OCI-LY7 (cell line): ENCODE measurements around the gene AP1M1. TPM values are rescaled to one million over a fixed set of nuclear protein-coding genes. Genes with fewer than 3 reads are reported as not detected.

Experiments
- BruUV-seq: library from RNA; stranded (reverse); fragments of 400-500 nt; replicated peaks from 2 replicates; lab custom pipeline; 2021; lab: Mats Ljungman, UMichigan
- CTCF ChIA-PET: fragments of 300-600 bp; sonication (Branson Sonifier 250); formaldehyde crosslinking; loops from one replicate; lab custom pipeline; 2022; ENCODE audit warnings: antibody characterized with exemption; ENCODE audit not compliant: unreplicated experiment; lab: Charles Lee
- POLR2A ChIA-PET: fragments of 300-600 bp; sonication (Branson Sonifier 250); formaldehyde crosslinking; loops from one replicate; lab custom pipeline; 2022; ENCODE audit warnings: antibody characterized with exemption; lab: Charles Lee
- DNase-seq: peaks from one replicate; pipeline ENCODE4 v3.0.0-alpha.2; 2015; ENCODE audit warnings: low spot score
- H2AFZ ChIP-seq: fragments of 200-600 bp; sonication (generic), shearing (Covaris generic); 2 replicates; pipeline ENCODE4 v1.6.1; 2014; ENCODE audit warnings: mild to moderate bottlenecking, antibody characterized with exemption, low read length, moderate library complexity
- H3K27ac ChIP-seq: fragments of 200-600 bp; sonication (generic); 2 replicates; pipeline ENCODE4 v1.5.1; 2014; ENCODE audit warnings: mixed run types, low read depth, mild to moderate bottlenecking, moderate library complexity, low read length, inconsistent platforms; ENCODE audit not compliant: poor library complexity, severe bottlenecking
- H3K36me3 ChIP-seq: fragments of 200-600 bp; sonication (generic); 2 replicates; pipeline ENCODE4 v1.6.1; 2014; ENCODE audit warnings: mild to moderate bottlenecking, antibody characterized with exemption, low read length, moderate library complexity, mixed read lengths; ENCODE audit not compliant: insufficient read depth
- H3K4me1 ChIP-seq: fragments of 200-600 bp; sonication (generic); 2 replicates; pipeline ENCODE4 v1.5.1; 2014; ENCODE audit warnings: mild to moderate bottlenecking, low read length; ENCODE audit not compliant: insufficient read depth, poor library complexity, severe bottlenecking
- H3K4me2 ChIP-seq: fragments of 200-600 bp; sonication (generic); 2 replicates; pipeline ENCODE4 v1.6.1; 2014; ENCODE audit warnings: mild to moderate bottlenecking, low read length
- H3K4me3 ChIP-seq: fragments of 200-600 bp; sonication (generic); 2 replicates; pipeline ENCODE4 v1.5.1; 2014; ENCODE audit warnings: mild to moderate bottlenecking, low read depth, low read length; ENCODE audit not compliant: poor library complexity, severe bottlenecking
- H3K79me2 ChIP-seq: fragments of 200-600 bp; sonication (generic); 2 replicates; pipeline ENCODE4 v1.6.1; 2016; ENCODE audit warnings: low read depth, mild to moderate bottlenecking, low read length, moderate library complexity, mixed read lengths; ENCODE audit not compliant: insufficient read depth
- H3K9me2 ChIP-seq: fragments of 200-600 bp; sonication (generic); 2 replicates; pipeline ENCODE4 v1.6.1; 2016; ENCODE audit warnings: mild to moderate bottlenecking, low read length, mixed read lengths; ENCODE audit not compliant: insufficient read depth
- H3K9me3 ChIP-seq: fragments of 200-600 bp; sonication (generic); 2 replicates; pipeline ENCODE4 v1.6.1; 2014; ENCODE audit warnings: mild to moderate bottlenecking, mixed run types, low read length, mixed read lengths
- H4K20me1 ChIP-seq: fragments of 200-600 bp; sonication (generic); 2 replicates; pipeline ENCODE4 v1.6.1; 2014; ENCODE audit warnings: mild to moderate bottlenecking, antibody characterized with exemption, low read length, moderate library complexity, mixed read lengths; ENCODE audit not compliant: insufficient read depth
- CTCF ChIP-seq: fragments of 200-600 bp; sonication (generic); conservative IDR thresholded peaks from 2 replicates; pipeline ENCODE4 v1.5.1; 2014; ENCODE audit warnings: mild to moderate bottlenecking, antibody characterized with exemption, low read length, moderate library complexity, mixed read lengths
- EZH2phosphoT487 ChIP-seq: fragments of 200-600 bp; sonication (generic); IDR thresholded peaks from 2 replicates; pipeline ENCODE4 v1.6.1; 2018; ENCODE audit warnings: low read depth, borderline replicate concordance, mild to moderate bottlenecking, mixed run types, antibody characterized with exemption, low read length, moderate library complexity, mixed read lengths
- intact Hi-C: fragments of 100-400 bp; cut with micrococcal nuclease; formaldehyde crosslinking; loops from one replicate; pipeline ENCODE4 v1.10.0; 2022; ENCODE audit not compliant: unreplicated experiment
- total RNA-seq, 2 experiments: library from RNA; depleted of rRNA in 1 of 2; stranded (reverse); fragments of >200 nt in 1 of 2; shearing (Covaris generic) in 1 of 2; gene quantifications; 2 replicates each; pipeline ENCODE4 v1.2.3, GENCODE V29; 2014 to 2022

Gene AP1M1
- total RNA-seq, 2 experiments from 2014 or later = 92.9 to 94.6 TPM

- Histone ChIP-seq H3K4me1 (no peaks in the 10 kb centered on the region), H3K27ac (no peak overlapping the region), H3K9me3 (no peaks in the 10 kb centered on the region), H3K9me2 (no peaks in the 10 kb centered on the region), H3K79me2 (no peaks in the 10 kb centered on the region), H4K20me1 (no peaks in the 10 kb centered on the region), H3K4me3 (no peak overlapping the region), H2AFZ (no peak overlapping the region), H3K4me2 (no peak overlapping the region), H3K36me3 (no peaks in the 10 kb centered on the region)
- TF ChIP-seq CTCF = no peak
- TF ChIP-seq EZH2phosphoT487 = no peak
- BruUV-seq = no TSS peak
- no peak for DNase-seq
- ChIA-PET CTCF (no interaction called here), POLR2A (no interaction called here)
- intact Hi-C loops = no loop called here
Measured at GRCh38 chr19:16290692-16291091, 93.0 kb downstream of the AP1M1 start.

- no peak for TF ChIP-seq CTCF
- no peak for TF ChIP-seq EZH2phosphoT487
- no peak overlapping the region for H3K4me2 ChIP-seq
- no peaks in the 10 kb centered on the region for H3K9me3 ChIP-seq
- H3K4me1 ChIP-seq = no peaks in the 10 kb centered on the region
- no TSS peak for BruUV-seq
- no peak for DNase-seq
- H3K9me2 ChIP-seq = no peaks in the 10 kb centered on the region
- H3K4me3 ChIP-seq = no peak overlapping the region
- H2AFZ ChIP-seq = no peak overlapping the region
- no peak overlapping the region for H3K27ac ChIP-seq
- H4K20me1 ChIP-seq = no peaks in the 10 kb centered on the region
- intact Hi-C loops = no loop called here
- POLR2A ChIA-PET = interaction anchor here (1.0 kb wide), 1 partner anchor 48 kb away, joined by 3 read pairs; no protein-coding TSS in a partner anchor
- CTCF ChIA-PET = no interaction called here
- no peaks in the 10 kb centered on the region for H3K36me3 ChIP-seq
- no peaks in the 10 kb centered on the region for H3K79me2 ChIP-seq
Measured at GRCh38 chr19:16293118-16294091, 95.7 kb downstream of the AP1M1 start.

- no peak for DNase-seq
- Histone ChIP-seq H3K27ac (no peak overlapping the region), H3K36me3 (no peaks in the 10 kb centered on the region), H3K4me2 (no peak overlapping the region), H3K79me2 (no peaks in the 10 kb centered on the region), H3K9me2 (no peaks in the 10 kb centered on the region), H3K4me1 (peaks cover 2% of the 10 kb centered on the region), H2AFZ (no peak overlapping the region), H3K4me3 (no peak overlapping the region), H4K20me1 (no peaks in the 10 kb centered on the region), H3K9me3 (no peaks in the 10 kb centered on the region)
- intact Hi-C loops = no loop called here
- ChIA-PET POLR2A (interaction anchor here (0.6 kb wide), 1 partner anchor 24 kb away, joined by 4 read pairs; no protein-coding TSS in a partner anchor), CTCF (no interaction called here)
- TF ChIP-seq CTCF = no peak
- TF ChIP-seq EZH2phosphoT487 = no peak
- no TSS peak for BruUV-seq
Measured at GRCh38 chr19:16295057-16295456, 97.3 kb downstream of the AP1M1 start.
